SK-N-SH (cell line): ENCODE results near the gene TMEM184B. TPM values are rescaled to one million over a fixed set of nuclear protein-coding genes. Genes with fewer than 3 reads are reported as not detected.

ENCODE experiments used
- CTCF ChIA-PET: fragments of 300-600, 350-600 bp; formaldehyde crosslinking; extraction: SDS; loops from one replicate; lab custom pipeline; 2021; lab: Yijun Ruan, JAX
- POLR2A ChIA-PET: fragments of 350-600 bp; sonication (Branson Sonifier 250); formaldehyde crosslinking; extraction: SDS; loops from one replicate; lab custom pipeline; 2020; ENCODE audit warnings: antibody characterized with exemption, inconsistent platforms; lab: Yijun Ruan, JAX
- DNase-seq: peaks from one replicate; pipeline ENCODE4 v3.0.0; 2012
- H2AFZ ChIP-seq: fragments of 200-600 bp; sonication (generic); 2 replicates; pipeline ENCODE4 v1.8.1; 2016; ENCODE audit warnings: antibody characterized with exemption, mild to moderate bottlenecking, low read depth
- H3F3A ChIP-seq: fragments of 200-600 bp; sonication (generic); replicated peaks from 2 replicates; pipeline ENCODE3; 2016; ENCODE audit warnings: antibody characterized with exemption, mild to moderate bottlenecking; ENCODE audit not compliant: insufficient read depth
- H3K27ac ChIP-seq, 2 experiments: fragments of 200-500 bp in 1 of 2; fragments of 200-600 bp in 1 of 2; sonication (Bioruptor generic) in 1 of 2; sonication (generic), shearing (Covaris generic) in 1 of 2; 2 replicates each; pipeline versions ENCODE4 v1.5.1 to v1.6.1; 2014 to 2016; ENCODE audit warnings: low read depth in 2 of 2, inconsistent platforms in 1 of 2, low read length in 1 of 2, mild to moderate bottlenecking in 1 of 2, mixed read lengths in 1 of 2
- H3K27me3 ChIP-seq: fragments of 200-600 bp; sonication (generic), shearing (Covaris generic); 2 replicates; pipeline ENCODE4 v1.6.1; 2016; ENCODE audit warnings: mixed run types; ENCODE audit not compliant: insufficient read depth
- H3K36me3 ChIP-seq, 2 experiments: fragments of 200-500 bp in 1 of 2; fragments of 200-600 bp in 1 of 2; sonication (Bioruptor generic) in 1 of 2; sonication (generic) in 1 of 2; replicated peaks in 1 of 2; 2 replicates each; pipeline versions ENCODE3 to v1.5.1; 2014 to 2016; ENCODE audit warnings: low read length in 1 of 2, mild to moderate bottlenecking in 1 of 2; ENCODE audit not compliant: insufficient read depth in 2 of 2, control insufficient read depth in 1 of 2
- H3K4me1 ChIP-seq, 2 experiments: fragments of 200-500 bp in 1 of 2; fragments of 200-600 bp in 1 of 2; sonication (Bioruptor generic) in 1 of 2; sonication (generic), shearing (Covaris generic) in 1 of 2; 2 replicates each; pipeline versions ENCODE4 v1.5.1 to v1.6.1; 2014 to 2016; ENCODE audit warnings: low read depth in 1 of 2, low read length in 1 of 2, mixed run types in 1 of 2; ENCODE audit not compliant: insufficient read depth in 2 of 2, control insufficient read depth in 1 of 2
- H3K4me2 ChIP-seq: fragments of 200-600 bp; sonication (generic), shearing (Covaris generic); 2 replicates; pipeline ENCODE4 v1.6.1; 2017; ENCODE audit warnings: mixed run types
- H3K4me3 ChIP-seq, 2 experiments: fragments of 200-500 bp in 1 of 2; fragments of 200-600 bp in 1 of 2; sonication (Bioruptor generic) in 1 of 2; sonication (generic), shearing (Covaris generic) in 1 of 2; 2 replicates each; pipeline versions ENCODE4 v1.5.1 to v1.8.1; 2014 to 2016; ENCODE audit warnings: low read depth in 2 of 2, inconsistent platforms in 1 of 2, low read length in 1 of 2, mild to moderate bottlenecking in 1 of 2, mixed read lengths in 1 of 2, moderate library complexity in 1 of 2
- H3K79me2 ChIP-seq: fragments of 200-600 bp; sonication (generic); 2 replicates; pipeline ENCODE4 v1.8.1; 2017; ENCODE audit warnings: mild to moderate bottlenecking; ENCODE audit not compliant: insufficient read depth
- H3K9ac ChIP-seq: fragments of 200-600 bp; sonication (generic); 2 replicates; pipeline ENCODE4 v1.6.1; 2017; ENCODE audit warnings: mixed run types
- H3K9me2 ChIP-seq: fragments of 200-600 bp; sonication (generic); 2 replicates; pipeline ENCODE4 v1.6.1; 2017; ENCODE audit warnings: mixed run types
- H3K9me3 ChIP-seq: fragments of 200-600 bp; sonication (generic); 2 replicates; pipeline ENCODE4 v1.6.1; 2017; ENCODE audit warnings: mixed run types, mild to moderate bottlenecking, moderate library complexity
- H4K20me1 ChIP-seq: fragments of 200-600 bp; sonication (generic); 2 replicates; pipeline ENCODE4 v1.6.1; 2017; ENCODE audit warnings: mild to moderate bottlenecking, mixed run types; ENCODE audit not compliant: insufficient read depth
- CHD2 ChIP-seq: fragments of 150-350 bp; IDR thresholded peaks from 2 replicates; pipeline ENCODE4 v1.6.1; 2018; ENCODE audit warnings: low read length; ENCODE audit not compliant: partially characterized antibody
- ELF1 ChIP-seq: IDR thresholded peaks from 2 replicates; pipeline ENCODE4 v1.4.0; 2012
- EP300 ChIP-seq, 2 experiments: IDR thresholded peaks; 2 replicates each; pipeline versions ENCODE4 v1.4.0 to v1.6.1; 2012; ENCODE audit warnings: borderline replicate concordance in 1 of 2, low read depth in 1 of 2, low read length in 1 of 2
- FOXJ3 ChIP-seq: sonication (generic); formaldehyde crosslinking; IDR thresholded peaks from 2 replicates; pipeline ENCODE4 v1.5.1; 2020; ENCODE audit warnings: mild to moderate bottlenecking, missing genetic modification reagents
- FOXM1 ChIP-seq: IDR thresholded peaks from 2 replicates; pipeline ENCODE4 v1.4.0; 2012; ENCODE audit warnings: low read depth, mild to moderate bottlenecking
- MAX ChIP-seq: IDR thresholded peaks from 2 replicates; pipeline ENCODE4 v1.4.0; 2012; ENCODE audit warnings: low read depth
- MXI1 ChIP-seq: IDR thresholded peaks from 2 replicates; pipeline ENCODE4 v1.6.1; 2012; ENCODE audit warnings: mild to moderate bottlenecking, low read depth, low read length, improper control_type of control experiment
- PBX3 ChIP-seq: IDR thresholded peaks from 2 replicates; pipeline ENCODE4; 2012
- POLR2AphosphoS5 ChIP-seq: IDR thresholded peaks from 2 replicates; pipeline ENCODE4 v1.6.1; 2012; ENCODE audit warnings: low read depth, low read length
- RXRA ChIP-seq: IDR thresholded peaks from 2 replicates; pipeline ENCODE4 v1.4.0; 2012; ENCODE audit warnings: low read depth, mild to moderate bottlenecking, borderline replicate concordance
- SMC3 ChIP-seq: IDR thresholded peaks from 2 replicates; pipeline ENCODE4 v1.6.1; 2012; ENCODE audit warnings: low read depth, low read length, improper control_type of control experiment
- WGBS: methylation state at CpG from one replicate; pipeline ENCODE4 v1.1.6; 2017; ENCODE audit warnings: low lambda C conversion rate; 5-methylcytosine and 5-hydroxymethylcytosine counted together
- polyA plus RNA-seq, 3 experiments: library from polyadenylated mRNA; depleted of rRNA; stranded (reverse); fragments of >200 nt; gene quantifications; 2 replicates each; pipeline ENCODE4 v1.2.3, GENCODE V29; 2012

The TMEM184B gene
- polyA plus RNA-seq, 1 of the 3 experiments (the other 2 are of a cell fraction) = 25.3 TPM

GRCh38 chr22:38269466-38269865 lies 3.3 kb downstream of the TMEM184B start (continued):
- TF ChIP-seq PBX3 = no peak

- H3K27me3 ChIP-seq = no peaks in the 10 kb centered on the region
- 71% methylated on average over 3 of the region's 4 CpGs for WGBS
- H3K4me2 ChIP-seq = no peak overlapping the region
- no peak overlapping the region for H2AFZ ChIP-seq
- H3K4me3 ChIP-seq = no peak overlapping the region
- CTCF ChIA-PET = no interaction called here
- no peak overlapping the region for H3K9ac ChIP-seq
- TF ChIP-seq POLR2AphosphoS5 = no peak
- POLR2A ChIA-PET = no interaction called here
- H4K20me1 ChIP-seq = peaks cover 43% of the 10 kb centered on the region
- no peaks in the 10 kb centered on the region for H3K36me3 ChIP-seq
- H3K79me2 ChIP-seq = peaks cover 100% of the 10 kb centered on the region
- H3K9me3 ChIP-seq = no peaks in the 10 kb centered on the region
- H3F3A ChIP-seq = no peaks in the 10 kb centered on the region
- no peak for DNase-seq
- H3K27ac ChIP-seq = no peak overlapping the region
- H3K4me1 ChIP-seq = peaks cover 0 to 8% of the 10 kb centered on the region in 2 experiments; a peak in 1 of 4 replicates
- no peaks in the 10 kb centered on the region for H3K9me2 ChIP-seq
Measured at GRCh38 chr22:38267086-38267485, 5.7 kb downstream of the TMEM184B start.

DNA sequence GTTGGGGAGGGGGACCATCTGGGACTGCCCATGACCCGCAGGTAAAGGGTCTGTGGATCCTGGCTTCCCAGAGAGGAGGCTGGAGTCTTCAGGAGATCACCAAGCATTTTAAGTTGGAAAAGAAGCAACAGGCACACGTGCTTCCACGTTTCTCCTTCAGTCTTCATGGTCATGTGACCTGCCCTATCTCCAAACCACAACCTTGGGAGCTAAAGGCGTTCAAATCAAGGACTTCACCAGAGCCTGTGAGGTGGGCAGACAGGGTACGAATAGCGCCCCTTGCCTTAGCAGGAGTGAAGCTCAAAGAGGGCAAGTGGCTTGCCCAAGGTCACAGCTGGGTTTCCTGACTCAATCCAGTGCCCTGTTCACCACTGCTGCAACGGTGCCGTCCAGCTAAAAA lies 6.7 kb downstream of the TMEM184B start:
- Histone ChIP-seq H3K4me1 (no peaks in the 10 kb centered on the region), H3K27ac (no peak overlapping the region), H2AFZ (no peak overlapping the region), H3K36me3 (no peaks in the 10 kb centered on the region), H3K9ac (no peak overlapping the region), H3F3A (no peaks in the 10 kb centered on the region), H4K20me1 (peaks cover 35% of the 10 kb centered on the region), H3K9me3 (no peaks in the 10 kb centered on the region), H3K9me2 (no peaks in the 10 kb centered on the region), H3K27me3 (no peaks in the 10 kb centered on the region), H3K4me3 (no peak overlapping the region), H3K4me2 (no peak overlapping the region), H3K79me2 (peaks cover 100% of the 10 kb centered on the region)
- ChIA-PET POLR2A (no interaction called here), CTCF (interaction anchor here (0.6 kb wide), 1 partner anchor 87 kb away, joined by 3 read pairs; no protein-coding TSS in a partner anchor)
- TF ChIP-seq EP300 (IDR thresholded peaks at IDR 0.05; ENCODE audit: borderline replicate concordance in 1 of 2, low read depth in 1 of 2, low read length in 1 of 2) (no peak), FOXJ3 (CRISPR knock-in tag) (no peak), RXRA (no peak), FOXM1 (no peak), SMC3 (no peak), POLR2AphosphoS5 (no peak), ELF1 (no peak), MXI1 (no peak), CHD2 (no peak), MAX (no peak)
- no peak for DNase-seq
- 100% methylated on average over 2 of the region's 8 CpGs for WGBS
